ENCODE results near the gene HEY2.
A peak's percentile ranks its signal among the peaks of the same experiment; 100 is the strongest.
"Not testable (repeated sequence)": the region's sequence is repeated elsewhere in the genome, so short reads cannot be mapped to it uniquely, and the experiment has no call there.

HEY2 gene

DNA sequence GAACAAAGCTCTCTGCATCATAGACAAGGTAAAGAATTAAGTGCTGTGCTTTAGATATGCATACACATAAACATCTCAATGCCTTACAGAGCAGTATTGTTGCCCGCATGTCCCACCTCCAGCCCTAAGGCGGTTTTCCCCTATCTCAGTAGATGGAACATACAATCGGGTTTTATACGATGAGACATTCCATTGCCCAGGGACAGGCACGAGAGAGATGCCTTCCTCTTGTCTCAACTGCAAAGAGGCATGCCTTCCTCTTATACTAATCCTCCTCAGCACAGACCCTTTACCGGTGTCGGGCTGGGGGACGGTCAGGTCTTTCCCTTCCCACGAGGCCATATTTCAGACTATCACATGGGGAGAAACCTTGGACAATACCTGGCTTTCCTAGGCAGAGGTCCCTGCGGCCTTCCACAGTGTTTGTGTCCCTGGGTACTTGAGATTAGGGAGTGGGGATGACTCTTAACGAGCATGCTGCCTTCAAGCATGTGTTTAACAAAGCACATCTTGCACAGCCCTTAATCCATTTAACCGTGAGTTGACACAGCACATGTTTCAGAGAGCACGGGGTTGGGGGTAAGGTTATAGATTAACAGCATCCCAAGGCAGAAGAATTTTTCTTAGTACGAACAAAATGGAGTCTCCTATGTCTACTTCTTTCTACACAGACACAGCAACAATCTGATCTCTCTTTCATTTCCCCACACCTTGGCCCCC, 26.8 kb downstream of the HEY2 start:
- not testable (repeated sequence) for H3K27ac ChIP-seq (ENCODE audit: low read length); H3K36me3 ChIP-seq (ENCODE audit: control insufficient read depth in 1 of 2, insufficient read depth in 2 of 2, low read length in 2 of 2); H3K9me3 ChIP-seq (ENCODE audit: control insufficient read depth in 1 of 2, low read length in 2 of 2); H3K4me1 ChIP-seq (ENCODE audit: control insufficient read depth in 1 of 2, insufficient read depth in 2 of 2, low read length in 2 of 2); H3K4me3 ChIP-seq (ENCODE audit: low read depth in 1 of 2, low read length in 2 of 2); H3K27me3 ChIP-seq (ENCODE audit: low read depth, low read length)

GRCh38 chr6:125779924-125780539, 30.6 kb downstream of the HEY2 start:
- Histone ChIP-seq H3K4me1 (ENCODE audit: control insufficient read depth in 1 of 2, insufficient read depth in 2 of 2, low read length in 2 of 2) (no peaks in the 10 kb centered on the region), H3K9me3 (ENCODE audit: control insufficient read depth in 1 of 2, low read length in 2 of 2) (no peaks in the 10 kb centered on the region), H3K36me3 (ENCODE audit: control insufficient read depth in 1 of 2, insufficient read depth in 2 of 2, low read length in 2 of 2) (peaks cover 0 to 10% of the 10 kb centered on the region in 2 donors), H3K27me3 (ENCODE audit: low read depth, low read length) (no peaks in the 10 kb centered on the region), H3K27ac (ENCODE audit: low read length) (peak overlapping the region; percentile 100), H3K4me3 (ENCODE audit: low read depth in 1 of 2, low read length in 2 of 2) (peak overlapping the region; percentile 79 to 92)

DNA sequence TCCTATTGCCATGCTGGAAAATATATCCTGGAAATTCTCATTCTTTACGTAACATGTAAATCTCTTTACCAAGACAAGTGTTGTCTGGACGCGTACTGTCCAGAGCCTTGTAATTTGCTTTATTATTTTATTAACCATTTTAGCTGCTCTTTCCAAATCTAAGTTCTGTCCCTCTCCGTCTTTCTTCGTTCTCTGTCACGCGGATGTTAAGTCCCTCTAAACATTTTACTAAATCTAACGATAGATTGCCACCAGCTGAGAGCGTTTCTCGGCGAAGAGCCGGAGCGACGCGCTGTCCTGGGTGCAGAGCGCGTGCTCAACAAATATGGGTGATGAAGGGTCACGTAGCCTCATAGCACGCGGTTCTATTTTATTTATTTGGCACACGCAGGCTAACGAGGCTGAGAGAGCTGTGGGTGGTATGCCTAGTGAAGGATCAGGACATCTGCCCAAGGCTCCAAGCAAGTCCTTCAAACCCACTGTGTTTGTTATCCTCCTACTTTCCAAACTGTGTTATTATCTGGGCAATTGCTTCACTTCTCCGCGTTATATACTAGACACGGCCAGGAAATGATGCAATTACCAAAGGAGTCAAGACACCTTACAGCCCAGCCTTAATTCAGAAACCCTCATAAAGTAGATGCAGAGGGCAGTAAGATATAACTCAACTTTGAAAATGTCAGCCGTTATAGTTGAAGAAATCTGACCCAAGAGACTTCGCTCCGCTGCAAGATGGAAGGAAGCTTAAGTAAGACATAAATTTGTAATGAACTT, 31.3 kb downstream of the HEY2 start:
- Histone ChIP-seq H3K27me3 (ENCODE audit: low read depth, low read length) (no peaks in the 10 kb centered on the region), H3K4me1 (ENCODE audit: control insufficient read depth in 1 of 2, insufficient read depth in 2 of 2, low read length in 2 of 2) (no peaks in the 10 kb centered on the region), H3K9me3 (ENCODE audit: control insufficient read depth in 1 of 2, low read length in 2 of 2) (no peaks in the 10 kb centered on the region), H3K27ac (ENCODE audit: low read length) (peak overlapping the region; percentile 100), H3K4me3 (ENCODE audit: low read depth in 1 of 2, low read length in 2 of 2) (peak overlapping the region; percentile 79 to 92), H3K36me3 (ENCODE audit: control insufficient read depth in 1 of 2, insufficient read depth in 2 of 2, low read length in 2 of 2) (peaks cover 0 to 10% of the 10 kb centered on the region in 2 donors)

- peak overlapping the region; percentile 100 for H3K27ac ChIP-seq (ENCODE audit: low read length)
- no peaks in the 10 kb centered on the region for H3K27me3 ChIP-seq (ENCODE audit: low read depth, low read length)
- H3K9me3 ChIP-seq (ENCODE audit: control insufficient read depth in 1 of 2, low read length in 2 of 2): no peaks in the 10 kb centered on the region
- H3K4me1 ChIP-seq (ENCODE audit: control insufficient read depth in 1 of 2, insufficient read depth in 2 of 2, low read length in 2 of 2): no peaks in the 10 kb centered on the region
- H3K4me3 ChIP-seq (ENCODE audit: low read depth in 1 of 2, low read length in 2 of 2): peak overlapping the region; percentile 79 to 92
- peaks cover 0 to 10% of the 10 kb centered on the region in 2 donors for H3K36me3 ChIP-seq (ENCODE audit: control insufficient read depth in 1 of 2, insufficient read depth in 2 of 2, low read length in 2 of 2)
Measured at GRCh38 chr6:125781314-125781868, 32.0 kb downstream of the HEY2 start.

- Histone ChIP-seq H3K4me3 (ENCODE audit: low read depth in 1 of 2, low read length in 2 of 2) (no peak overlapping the region), H3K9me3 (ENCODE audit: control insufficient read depth in 1 of 2, low read length in 2 of 2) (no peaks in the 10 kb centered on the region), H3K27me3 (ENCODE audit: low read depth, low read length) (no peaks in the 10 kb centered on the region), H3K4me1 (ENCODE audit: control insufficient read depth in 1 of 2, insufficient read depth in 2 of 2, low read length in 2 of 2) (peaks cover 4 to 5% of the 10 kb centered on the region in 2 donors), H3K36me3 (ENCODE audit: control insufficient read depth in 1 of 2, insufficient read depth in 2 of 2, low read length in 2 of 2) (peaks cover 0 to 10% of the 10 kb centered on the region in 2 donors), H3K27ac (ENCODE audit: low read length) (no peak overlapping the region)
Measured at GRCh38 chr6:125784365-125784764, 34.9 kb downstream of the HEY2 start.

DNA sequence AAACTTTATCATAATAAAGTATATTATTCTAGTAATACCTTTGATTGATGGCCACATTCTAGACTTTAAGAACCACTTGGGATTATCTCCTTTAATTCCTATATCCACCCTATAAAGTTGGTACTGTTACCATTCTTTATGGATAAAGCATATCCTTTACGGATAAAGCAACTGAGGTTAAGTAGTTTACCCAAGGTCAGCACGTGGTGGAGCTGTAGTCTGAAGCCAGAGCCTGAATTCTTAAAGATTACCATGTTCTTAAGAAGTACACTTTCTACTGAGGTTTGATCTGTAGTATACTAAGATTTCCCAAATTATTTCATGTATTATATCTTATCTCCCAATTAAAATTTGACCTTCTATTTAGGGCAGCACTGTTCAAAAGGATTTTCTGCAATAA, 38.4 kb downstream of the HEY2 start:
- Histone ChIP-seq H3K27me3 (ENCODE audit: low read depth, low read length) (no peaks in the 10 kb centered on the region), H3K4me3 (ENCODE audit: low read depth in 1 of 2, low read length in 2 of 2) (no peak overlapping the region), H3K9me3 (ENCODE audit: control insufficient read depth in 1 of 2, low read length in 2 of 2) (no peaks in the 10 kb centered on the region), H3K4me1 (ENCODE audit: control insufficient read depth in 1 of 2, insufficient read depth in 2 of 2, low read length in 2 of 2) (peaks cover 10 to 13% of the 10 kb centered on the region in 2 donors), H3K36me3 (ENCODE audit: control insufficient read depth in 1 of 2, insufficient read depth in 2 of 2, low read length in 2 of 2) (no peaks in the 10 kb centered on the region), H3K27ac (ENCODE audit: low read length) (no peak overlapping the region)

GRCh38 chr6:125789167-125789566, 39.7 kb downstream of the HEY2 start:
- Histone ChIP-seq H3K36me3 (ENCODE audit: control insufficient read depth in 1 of 2, insufficient read depth in 2 of 2, low read length in 2 of 2) (no peaks in the 10 kb centered on the region), H3K27me3 (ENCODE audit: low read depth, low read length) (no peaks in the 10 kb centered on the region), H3K9me3 (ENCODE audit: control insufficient read depth in 1 of 2, low read length in 2 of 2) (no peaks in the 10 kb centered on the region), H3K4me3 (ENCODE audit: low read depth in 1 of 2, low read length in 2 of 2) (peak overlapping the region in 1 of 2 donors; percentile 95), H3K4me1 (ENCODE audit: control insufficient read depth in 1 of 2, insufficient read depth in 2 of 2, low read length in 2 of 2) (peaks cover 16 to 25% of the 10 kb centered on the region in 2 donors), H3K27ac (ENCODE audit: low read length) (peak overlapping the region; percentile 96)

DNA sequence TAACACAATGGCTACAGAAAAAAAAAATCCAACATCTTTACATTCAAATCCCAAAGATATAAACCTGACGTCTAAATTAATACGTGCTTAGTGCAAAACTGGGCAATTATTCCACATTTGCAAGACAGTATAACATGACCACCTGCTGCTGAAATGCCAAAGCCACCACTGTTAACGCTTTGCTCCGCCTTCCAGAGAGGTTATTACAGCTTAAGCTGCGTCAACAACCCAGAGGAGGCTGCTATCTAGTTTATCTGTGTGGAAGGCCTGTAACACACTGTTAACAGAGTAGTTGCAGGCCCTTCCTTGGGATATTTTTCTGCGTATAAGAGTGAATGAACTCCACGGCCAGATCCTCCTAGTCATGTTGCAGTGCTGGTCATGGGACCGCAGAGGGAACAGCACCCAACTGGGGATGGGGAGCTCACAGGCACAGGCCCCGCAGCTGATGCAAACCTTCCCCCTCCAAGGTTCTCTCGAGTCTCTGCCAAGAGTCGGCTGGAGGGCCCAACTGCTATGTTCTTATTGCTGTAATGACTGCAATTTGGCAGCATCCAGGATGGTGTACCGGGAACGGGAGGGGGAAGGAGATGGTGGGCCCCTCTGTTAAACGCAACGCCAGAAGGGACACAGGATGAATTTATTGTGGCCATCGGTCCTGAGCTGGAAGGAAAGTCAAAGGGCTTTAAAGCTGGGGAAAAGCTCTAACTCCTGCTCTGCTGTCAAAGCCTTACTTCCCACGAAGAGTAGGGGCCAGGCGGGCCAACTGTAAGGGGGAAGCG, 40.3 kb downstream of the HEY2 start:
- no peaks in the 10 kb centered on the region for H3K9me3 ChIP-seq (ENCODE audit: control insufficient read depth in 1 of 2, low read length in 2 of 2)
- no peaks in the 10 kb centered on the region for H3K27me3 ChIP-seq (ENCODE audit: low read depth, low read length)
- H3K4me3 ChIP-seq (ENCODE audit: low read depth in 1 of 2, low read length in 2 of 2): peak overlapping the region; percentile 77 to 95
- peaks cover 16 to 25% of the 10 kb centered on the region in 2 donors for H3K4me1 ChIP-seq (ENCODE audit: control insufficient read depth in 1 of 2, insufficient read depth in 2 of 2, low read length in 2 of 2)
- H3K27ac ChIP-seq (ENCODE audit: low read length): peak overlapping the region; percentile 96
- no peaks in the 10 kb centered on the region for H3K36me3 ChIP-seq (ENCODE audit: control insufficient read depth in 1 of 2, insufficient read depth in 2 of 2, low read length in 2 of 2)

DNA sequence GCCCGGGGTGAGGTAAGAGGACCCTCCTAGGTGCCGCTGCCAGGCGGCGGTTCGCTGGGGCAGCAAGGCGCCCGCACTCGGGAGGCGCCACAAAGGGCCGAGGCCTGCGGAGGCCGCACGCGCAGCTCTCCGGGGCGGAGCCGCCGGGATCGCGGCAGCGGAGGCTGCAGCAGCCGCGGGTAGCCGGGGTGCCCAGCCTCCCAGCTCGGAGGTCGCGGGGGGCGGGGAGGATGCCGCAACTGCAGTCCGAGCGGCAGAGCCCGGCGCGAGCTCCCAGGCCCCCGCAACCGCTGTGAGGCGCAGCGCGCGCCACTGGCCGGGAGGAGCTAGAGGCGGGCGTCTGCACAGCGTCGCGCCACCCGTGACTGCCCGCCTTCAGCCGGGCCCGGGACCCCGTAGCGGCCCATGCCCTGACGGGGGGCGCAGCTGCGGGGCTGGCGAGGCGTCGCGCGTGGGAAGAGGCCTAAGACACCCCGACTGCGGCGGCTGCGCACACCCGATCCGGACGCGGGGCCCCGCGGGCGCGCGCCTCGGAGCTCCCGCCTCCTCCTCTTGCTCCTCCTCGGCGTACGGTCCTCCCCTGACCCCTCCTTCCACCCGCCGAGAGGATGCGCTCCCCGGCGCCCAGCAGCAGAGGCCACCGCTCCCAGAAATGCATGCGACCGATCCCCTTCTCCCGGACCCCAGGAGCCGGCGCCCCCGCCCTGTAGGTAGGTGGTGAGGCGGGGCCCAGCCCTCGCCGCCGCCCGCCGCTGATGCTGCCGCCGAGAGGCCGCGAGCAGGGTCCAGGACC, 41.1 kb downstream of the HEY2 start, which contains the start of gene NCOA7:
Gene NCOA7 (plus strand): TSS at position 603 of the 793 bp plus-strand sequence. CDS start 24,395 bp downstream, outside the sequence.
- peaks cover 21 to 28% of the 10 kb centered on the region in 2 donors for H3K4me1 ChIP-seq (ENCODE audit: control insufficient read depth in 1 of 2, insufficient read depth in 2 of 2, low read length in 2 of 2)

DNA sequence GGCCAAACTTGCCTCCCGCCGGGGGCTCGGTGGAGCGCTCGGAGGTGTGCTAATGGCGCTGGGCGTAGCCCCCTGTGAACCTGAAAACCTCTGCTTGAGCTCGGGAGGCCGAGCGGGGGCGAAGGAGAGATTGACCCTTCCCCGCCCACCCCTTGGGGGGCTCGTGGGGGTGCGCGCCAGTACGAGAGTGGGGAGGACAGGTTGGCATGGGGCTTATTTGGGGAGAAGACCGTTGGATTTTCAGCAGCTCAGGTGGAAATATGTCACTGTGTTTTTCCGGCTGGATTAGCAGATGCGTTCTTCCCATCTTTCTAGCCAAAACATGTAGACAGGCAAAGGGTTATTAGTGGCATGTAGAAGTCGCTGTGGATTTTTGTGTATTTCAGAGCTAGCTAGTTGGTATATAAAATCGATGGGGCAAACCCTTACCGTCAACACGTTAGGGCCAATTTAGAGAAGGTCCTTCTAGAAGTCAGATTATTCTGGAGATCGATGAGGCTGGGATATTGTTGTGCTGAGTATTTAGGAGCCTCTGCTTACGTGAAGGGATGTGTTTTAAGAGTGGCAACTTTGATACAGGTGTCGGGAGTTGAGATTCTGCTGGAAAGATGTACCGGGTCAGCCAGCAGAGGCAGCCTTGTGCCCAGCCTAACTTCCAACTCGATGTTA, 41.9 kb downstream of the HEY2 start:
- no peaks in the 10 kb centered on the region for H3K36me3 ChIP-seq (ENCODE audit: control insufficient read depth in 1 of 2, insufficient read depth in 2 of 2, low read length in 2 of 2)
- peaks cover 24 to 31% of the 10 kb centered on the region in 2 donors for H3K4me1 ChIP-seq (ENCODE audit: control insufficient read depth in 1 of 2, insufficient read depth in 2 of 2, low read length in 2 of 2)
- H3K9me3 ChIP-seq (ENCODE audit: control insufficient read depth in 1 of 2, low read length in 2 of 2): no peaks in the 10 kb centered on the region
- peak overlapping the region; percentile 72 for H3K27ac ChIP-seq (ENCODE audit: low read length)
- H3K27me3 ChIP-seq (ENCODE audit: low read depth, low read length): no peaks in the 10 kb centered on the region
- peak overlapping the region; percentile 77 to 95 for H3K4me3 ChIP-seq (ENCODE audit: low read depth in 1 of 2, low read length in 2 of 2)

More for the DNA sequence above, 41.1 kb downstream of the HEY2 start, which contains the start of gene NCOA7:
- H3K9me3 ChIP-seq (ENCODE audit: control insufficient read depth in 1 of 2, low read length in 2 of 2): no peaks in the 10 kb centered on the region
- H3K4me3 ChIP-seq (ENCODE audit: low read depth in 1 of 2, low read length in 2 of 2): peak within 1 kb of the TSS; percentile 77 to 95
- no peaks in the 10 kb centered on the region for H3K27me3 ChIP-seq (ENCODE audit: low read depth, low read length)
- no peaks in the 10 kb centered on the region for H3K36me3 ChIP-seq (ENCODE audit: control insufficient read depth in 1 of 2, insufficient read depth in 2 of 2, low read length in 2 of 2)
- peak within 1 kb of the TSS; percentile 96 for H3K27ac ChIP-seq (ENCODE audit: low read length)
